HPDE6-E6E7 (cell line): ENCODE data around the gene CYB5R4.
A peak's percentile ranks its signal among the peaks of the same experiment; 100 is the strongest.
"Not testable (repeated sequence)": the region's sequence is repeated elsewhere in the genome, so short reads cannot be mapped to it uniquely, and the experiment has no call there.

ENCODE experiments used
- DNase-seq: peaks from one replicate; pipeline ENCODE4 v3.0.0; 2011; ENCODE audit warnings: missing footprints; ENCODE audit errors: extremely low spot score

Gene CYB5R4

GRCh38 chr6:83862776-83863471 is 3.4 kb downstream of the CYB5R4 start:
- no peak for DNase-seq

GRCh38 chr6:83867043-83867442 is 7.6 kb downstream of the CYB5R4 start:
- DNase-seq = no peak

- DNase-seq = peak; percentile 46
Measured at GRCh38 chr6:83867527-83868161, 8.2 kb downstream of the CYB5R4 start.

- peak; percentile 47 for DNase-seq
Measured at GRCh38 chr6:83868639-83869038, 9.2 kb downstream of the CYB5R4 start.

GRCh38 chr6:83870649-83871048 is 11.2 kb downstream of the CYB5R4 start:
- DNase-seq = no peak

GRCh38 chr6:83872386-83873118 is 13.1 kb downstream of the CYB5R4 start:
- no peak for DNase-seq

GRCh38 chr6:83873869-83874268 is 14.4 kb downstream of the CYB5R4 start:
- no peak for DNase-seq

GRCh38 chr6:83875843-83876242 is 16.4 kb downstream of the CYB5R4 start:
- no peak for DNase-seq

GRCh38 chr6:83878902-83879644 is 19.6 kb downstream of the CYB5R4 start:
- DNase-seq = no peak

GRCh38 chr6:83879746-83880145 is 20.3 kb downstream of the CYB5R4 start:
- no peak for DNase-seq

- DNase-seq = no peak
Measured at GRCh38 chr6:83883240-83883639, 23.8 kb downstream of the CYB5R4 start.

GRCh38 chr6:83884523-83884922 is 25.0 kb downstream of the CYB5R4 start:
- DNase-seq = peak; percentile 28

GRCh38 chr6:83885984-83886383 is 26.5 kb downstream of the CYB5R4 start:
- DNase-seq = no peak

GRCh38 chr6:83889621-83890020 is 30.1 kb downstream of the CYB5R4 start:
- DNase-seq = no peak

- DNase-seq = no peak
Measured at GRCh38 chr6:83890520-83890919, 31.0 kb downstream of the CYB5R4 start.

- no peak for DNase-seq
Measured at GRCh38 chr6:83891586-83891985, 32.1 kb downstream of the CYB5R4 start.

GRCh38 chr6:83893024-83893423 is 33.5 kb downstream of the CYB5R4 start:
- DNase-seq = no peak

GRCh38 chr6:83897094-83897493 is 37.6 kb downstream of the CYB5R4 start:
- DNase-seq = not testable (repeated sequence)

- DNase-seq = no peak
Measured at GRCh38 chr6:83901624-83902023, 42.1 kb downstream of the CYB5R4 start.

GRCh38 chr6:83904395-83904794 is 44.9 kb downstream of the CYB5R4 start:
- DNase-seq = no peak

- DNase-seq = no peak
Measured at GRCh38 chr6:83905648-83906047, 46.2 kb downstream of the CYB5R4 start.
